GM19238 (cell line): ENCODE data around the gene RNF187.

Source experiments
- DNase-seq: peaks from one replicate; pipeline ENCODE4 v3.0.0; 2011; ENCODE audit warnings: low spot score; ENCODE audit not compliant: insufficient read length

RNF187 gene

DNA sequence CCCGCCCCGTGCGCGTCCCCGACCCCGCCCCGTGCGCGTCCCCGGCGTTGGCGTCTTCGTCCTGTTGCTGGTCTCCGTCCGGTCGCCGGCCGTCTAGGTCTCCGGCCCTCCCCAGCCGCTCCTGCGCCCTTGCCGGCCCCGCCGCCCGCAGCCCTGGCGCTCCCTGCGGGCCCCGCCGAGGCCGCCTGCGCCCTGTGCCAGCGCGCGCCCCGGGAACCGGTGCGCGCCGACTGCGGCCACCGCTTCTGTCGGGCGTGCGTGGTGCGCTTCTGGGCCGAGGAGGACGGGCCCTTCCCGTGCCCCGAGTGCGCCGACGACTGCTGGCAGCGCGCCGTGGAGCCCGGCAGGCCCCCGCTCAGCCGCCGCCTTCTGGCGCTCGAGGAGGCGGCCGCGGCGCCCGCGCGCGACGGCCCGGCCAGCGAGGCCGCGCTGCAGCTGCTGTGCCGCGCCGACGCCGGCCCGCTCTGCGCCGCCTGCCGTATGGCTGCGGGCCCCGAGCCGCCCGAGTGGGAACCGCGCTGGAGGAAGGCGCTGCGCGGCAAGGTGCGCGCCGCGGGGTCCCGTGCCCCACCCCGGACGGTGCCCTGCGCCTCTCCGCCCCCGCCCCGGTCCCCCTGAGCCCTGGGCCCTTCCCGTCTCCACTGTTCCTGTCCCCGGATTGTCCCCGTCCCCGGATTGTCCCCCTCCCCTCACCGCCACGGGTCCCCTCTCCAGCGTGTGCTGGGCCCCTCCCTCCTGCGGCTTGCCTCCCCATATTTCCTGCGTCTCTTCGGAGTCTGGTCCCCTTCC, at the start of gene RNF187:
Gene RNF187, plus strand, starts transcription at position 47 of the 789 bp plus-strand sequence.
- peak; percentile 88 for DNase-seq

DNA sequence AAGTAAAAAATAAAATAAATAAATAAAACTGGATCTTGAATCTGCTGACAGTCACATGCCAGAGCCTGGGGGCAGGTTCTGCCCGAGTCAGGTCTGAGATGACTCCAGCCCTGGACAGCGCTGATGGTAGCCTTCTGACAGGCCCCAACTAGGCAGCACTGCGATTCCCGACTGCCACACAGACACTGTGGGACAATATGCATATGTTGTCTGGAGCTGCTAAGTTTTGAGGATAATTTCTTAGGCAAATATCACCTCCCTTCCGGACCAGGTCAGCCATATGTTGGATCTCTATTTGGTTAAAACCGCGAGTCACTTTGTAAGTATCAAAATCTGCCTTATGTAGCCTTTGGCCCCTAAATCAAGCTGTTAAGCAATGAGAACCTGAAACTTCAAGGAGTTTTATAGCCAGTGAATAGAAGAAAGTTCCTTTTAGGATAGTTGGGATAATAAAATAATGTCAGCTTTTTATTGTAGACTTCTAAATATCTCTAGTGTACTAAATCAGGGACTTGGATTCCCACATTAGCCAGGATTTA, 49.7 kb upstream of the RNF187 start:
- DNase-seq: no peak

DNA sequence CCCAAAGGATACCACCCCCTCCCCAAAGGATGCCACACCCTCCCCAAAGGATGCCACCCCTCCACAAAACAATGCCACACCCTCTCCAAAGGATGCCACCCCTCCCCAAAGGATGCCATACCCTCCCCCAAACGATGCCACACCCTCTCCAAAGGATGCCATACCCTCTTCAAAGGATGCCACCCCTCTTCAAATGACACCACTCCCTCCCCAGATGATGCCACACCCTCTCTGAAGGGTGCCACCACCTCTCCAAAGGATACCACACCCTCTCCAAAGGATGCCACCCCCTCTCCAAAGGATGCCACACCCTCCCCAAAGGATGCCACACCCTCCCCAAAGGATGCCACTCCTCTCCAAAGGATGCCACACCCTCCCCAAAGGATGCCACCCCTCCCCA, 48.9 kb upstream of the RNF187 start:
- no peak for DNase-seq

DNA sequence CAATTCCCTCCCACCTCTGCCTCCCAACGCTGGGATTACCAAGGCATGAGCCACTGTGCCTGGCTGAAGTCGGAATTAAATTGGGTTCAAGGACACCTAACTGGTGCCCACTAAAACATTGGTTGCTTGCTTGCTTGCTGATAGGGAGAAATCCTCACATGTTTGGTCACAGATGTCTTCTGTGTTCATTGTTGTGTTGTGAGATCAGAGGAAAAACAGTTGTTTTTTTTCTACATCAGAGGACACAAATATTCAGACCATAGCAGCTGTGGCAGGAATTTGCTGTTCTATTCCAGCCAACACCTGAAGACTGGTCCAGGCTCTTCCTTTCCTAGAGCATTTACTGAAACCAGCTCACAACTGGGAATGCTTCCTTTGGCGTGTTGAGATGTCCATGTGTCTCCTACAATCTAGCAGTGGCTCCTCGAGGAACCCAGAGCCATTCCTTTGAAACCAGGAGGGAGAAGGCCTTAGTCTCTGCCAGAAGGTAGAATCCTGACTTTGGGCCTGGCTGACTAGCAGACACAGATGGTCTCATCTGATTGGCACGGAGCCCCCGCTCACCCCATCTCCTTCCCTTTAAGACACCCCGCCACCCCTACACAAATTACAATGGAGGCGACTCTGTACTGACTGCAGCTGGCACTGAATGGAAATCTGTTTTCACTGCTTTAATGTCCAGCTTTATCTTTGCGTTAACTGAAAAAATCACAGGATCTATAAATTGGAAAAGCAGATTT, 46.3 kb upstream of the RNF187 start:
- DNase-seq: no peak

DNA sequence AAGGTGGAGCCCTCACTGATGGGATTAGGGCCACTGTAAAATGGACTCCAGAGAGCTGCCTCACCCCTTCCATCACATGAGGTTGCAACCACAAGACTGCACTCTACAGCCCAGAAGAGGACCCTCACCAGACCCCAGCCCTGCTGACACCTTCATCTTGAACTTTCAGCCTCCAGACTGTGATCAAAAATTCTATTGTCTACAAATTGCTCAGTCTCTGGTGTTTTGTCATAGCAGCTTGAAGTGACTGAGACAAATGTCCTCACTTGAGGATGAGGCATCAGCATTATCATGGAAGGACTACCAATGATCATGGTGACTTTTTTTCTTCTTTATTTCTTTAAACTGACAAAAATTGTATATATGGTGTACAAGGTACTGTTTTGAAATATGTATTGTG, 43.8 kb upstream of the RNF187 start:
- DNase-seq: no peak

DNA sequence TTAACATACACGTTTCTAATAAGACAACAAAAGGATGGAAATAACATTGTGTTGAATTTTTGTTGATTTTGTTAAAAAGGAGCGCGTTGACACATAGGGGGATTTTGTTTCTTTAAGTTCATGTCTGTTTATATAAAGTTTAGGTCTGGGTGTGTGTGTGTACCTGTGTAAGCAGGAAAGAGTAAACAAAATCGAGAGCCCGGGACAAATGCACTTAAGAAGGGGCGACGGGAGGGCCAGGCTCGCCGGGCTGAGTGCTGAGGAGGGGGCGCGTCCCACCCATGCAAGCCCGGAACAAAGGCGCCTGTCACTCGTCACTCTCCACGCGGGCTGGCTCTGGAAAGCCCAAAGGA, 41.7 kb upstream of the RNF187 start:
- no peak for DNase-seq

DNA sequence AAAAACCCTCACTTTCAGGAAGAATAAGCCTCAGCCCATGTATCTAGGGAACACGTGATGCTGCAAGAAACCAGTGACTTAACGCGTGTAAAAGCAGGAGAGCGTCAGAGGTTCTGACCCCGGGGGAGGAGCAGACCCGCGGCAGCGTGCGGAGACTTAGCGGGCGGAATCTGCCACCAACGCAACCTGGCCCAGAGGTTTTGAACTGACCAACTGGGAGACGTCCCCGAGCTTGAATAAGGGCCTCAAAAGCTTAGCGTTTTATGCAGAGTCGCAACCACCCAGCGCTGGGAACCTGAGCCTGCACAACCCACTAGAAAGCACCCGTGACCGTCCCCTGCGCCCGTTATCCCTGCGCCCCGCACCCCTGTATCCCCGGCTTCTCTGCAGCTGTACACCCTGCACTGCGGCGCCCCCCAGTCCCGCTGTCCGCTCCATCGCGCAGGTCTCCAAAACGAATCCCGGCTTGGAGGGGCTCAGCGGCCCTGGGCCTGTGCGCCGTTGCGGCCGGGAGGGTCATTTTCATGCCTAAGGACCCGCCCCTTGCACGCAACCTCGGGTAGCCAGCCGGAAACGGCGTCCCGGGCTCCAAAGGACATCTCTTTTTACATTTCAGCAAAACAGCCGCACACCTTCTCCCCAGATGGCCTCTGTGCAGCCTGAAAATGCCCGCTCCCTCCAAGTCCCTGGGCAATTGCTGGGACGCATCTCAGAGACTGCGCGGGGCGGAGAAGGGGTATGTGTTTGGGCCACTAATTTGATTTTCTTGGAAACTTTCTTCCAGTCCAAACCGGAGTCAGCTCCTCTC, 41.1 kb upstream of the RNF187 start:
- DNase-seq: peak; percentile 25

DNA sequence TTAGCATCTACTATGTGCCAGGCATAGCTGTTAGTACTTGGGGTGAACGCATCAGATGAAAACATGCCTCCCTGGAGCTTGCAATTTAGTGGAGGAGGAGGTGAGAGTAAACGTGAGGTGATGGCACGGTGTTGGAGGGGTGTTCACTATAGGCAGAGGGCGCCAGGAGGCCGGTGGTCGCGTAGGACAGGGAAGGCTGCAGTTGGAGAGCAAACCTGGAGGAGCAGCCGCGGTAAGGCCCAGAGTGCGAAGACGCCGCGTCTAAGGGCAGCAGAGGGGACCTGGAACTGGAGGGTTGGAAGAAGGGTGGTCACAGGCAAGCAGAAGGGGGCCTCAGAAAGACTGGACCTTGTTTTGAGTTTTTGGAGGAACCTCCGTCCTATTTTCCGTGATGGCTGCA, 40.3 kb upstream of the RNF187 start:
- DNase-seq: no peak

DNA sequence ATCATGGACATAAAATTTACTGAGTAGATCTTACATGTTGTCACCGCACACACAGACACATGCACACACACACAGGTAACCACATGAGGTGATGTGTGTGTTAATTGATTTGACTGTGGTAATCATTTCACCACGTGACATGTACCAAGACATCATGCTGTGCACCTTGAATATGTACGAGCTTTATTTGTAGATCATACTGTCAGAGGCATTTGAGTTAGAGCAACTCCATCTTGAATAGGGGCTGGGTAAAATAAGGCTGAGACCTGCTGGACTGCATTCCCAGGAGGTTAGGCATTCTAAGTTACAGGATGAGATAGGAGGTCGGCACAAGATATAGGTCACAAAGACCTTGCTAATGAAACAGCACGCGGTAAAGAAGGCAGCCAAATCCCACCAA, 38.8 kb upstream of the RNF187 start:
- DNase-seq: no peak

DNA sequence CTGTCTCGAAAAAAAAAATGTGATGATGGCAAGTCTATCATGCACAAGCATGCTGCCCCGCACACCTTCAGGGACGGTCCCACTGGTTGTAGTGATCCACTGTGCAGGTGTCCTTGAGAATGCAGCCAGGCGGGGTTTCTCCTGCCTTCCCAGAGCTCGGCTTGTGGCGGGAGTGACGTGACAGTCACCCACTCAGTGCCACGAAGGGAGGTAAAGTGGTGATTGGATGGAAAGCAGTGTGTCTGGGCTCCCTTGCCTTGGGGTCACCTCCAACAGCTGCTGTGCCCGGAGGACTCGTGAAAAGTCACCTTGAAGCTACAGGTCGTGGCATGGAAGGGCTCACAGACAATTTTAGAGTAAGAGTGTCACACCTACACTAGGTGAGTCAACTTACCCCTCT, 37.0 kb upstream of the RNF187 start:
- no peak for DNase-seq

DNA sequence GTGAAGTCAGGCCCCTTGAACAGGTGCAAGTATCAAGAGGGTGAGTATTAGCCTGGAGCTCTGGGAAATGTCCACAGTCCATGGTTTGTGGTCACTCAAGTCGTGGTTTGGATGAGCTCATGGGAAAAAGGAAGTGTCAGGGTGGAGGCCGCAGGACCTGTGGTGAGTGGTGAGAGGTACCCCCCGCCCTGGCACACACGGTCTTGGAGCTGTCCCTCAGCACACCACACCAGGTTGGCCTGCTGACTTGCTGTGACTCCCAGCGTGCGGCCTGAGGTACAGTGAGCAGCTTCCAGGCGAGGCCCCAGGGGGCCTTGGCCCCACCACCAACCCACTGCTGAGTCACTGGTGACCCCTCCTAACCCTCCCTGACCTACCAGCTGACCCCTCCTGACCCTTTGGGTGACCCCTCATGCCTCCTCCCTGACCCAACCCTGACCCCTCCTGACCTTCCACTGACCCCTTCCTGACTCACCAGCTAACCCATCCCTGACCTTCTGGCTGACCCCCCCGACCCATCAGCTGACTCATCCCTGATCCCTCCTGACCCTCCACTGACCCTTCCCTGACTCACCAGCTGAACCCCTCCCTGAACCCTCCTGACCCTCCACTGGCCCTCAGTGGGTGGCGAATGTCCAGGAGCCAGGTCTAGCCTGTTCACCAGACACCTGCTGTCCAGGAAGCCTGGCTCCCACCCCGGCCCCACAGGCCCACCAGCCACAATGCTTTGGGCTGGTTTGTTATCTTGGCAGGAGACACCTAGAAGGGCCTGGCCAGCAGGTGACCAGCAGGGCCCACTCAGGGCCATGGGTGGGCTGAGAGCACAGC, 34.8 kb upstream of the RNF187 start:
- DNase-seq: no peak

DNA sequence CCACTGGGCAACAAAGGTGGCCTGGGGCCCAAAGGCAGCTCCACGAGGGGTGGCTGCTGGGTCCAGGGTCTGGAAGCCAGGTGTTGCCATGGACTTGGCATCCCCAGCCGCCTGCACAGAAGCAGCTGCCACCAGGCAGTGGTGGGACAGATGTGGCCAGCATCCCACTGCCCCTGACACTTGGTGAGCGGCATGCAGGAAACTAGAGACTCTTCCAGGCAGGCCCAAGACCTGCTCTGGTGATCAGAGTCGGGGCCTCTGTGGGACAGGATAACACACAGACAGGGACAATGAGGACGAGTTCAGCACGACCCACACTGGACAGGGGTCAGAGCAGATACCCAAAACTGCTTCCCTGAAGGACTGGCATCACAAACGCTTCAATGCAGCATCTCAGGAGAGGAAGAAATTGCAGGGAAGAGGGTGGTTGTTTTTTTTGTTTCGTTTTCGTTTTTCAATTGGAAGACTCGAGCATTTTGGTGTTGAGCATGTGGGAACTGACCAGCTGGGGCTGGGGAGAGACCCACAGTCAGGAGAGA, 34.1 kb upstream of the RNF187 start:
- DNase-seq: no peak

DNA sequence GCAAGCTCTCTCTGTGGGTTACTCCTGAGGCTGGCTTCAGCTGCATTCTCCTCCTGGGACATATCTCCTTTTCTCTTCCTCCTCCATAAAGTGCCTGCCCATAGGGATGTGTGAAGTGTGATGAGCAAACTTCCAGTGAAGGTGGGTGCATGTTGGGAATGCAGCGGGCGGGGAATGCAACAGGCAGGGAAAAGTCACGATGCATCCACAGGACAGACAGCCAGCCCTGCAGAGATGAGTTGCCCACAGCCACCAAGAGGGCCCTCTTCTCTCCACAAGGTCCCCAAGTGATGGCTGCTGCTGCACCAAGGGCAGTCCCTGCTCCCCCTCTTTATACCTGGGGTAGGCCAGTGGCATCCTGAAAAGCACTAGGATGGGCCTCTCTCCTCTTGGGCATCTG, 33.6 kb upstream of the RNF187 start:
- no peak for DNase-seq

DNA sequence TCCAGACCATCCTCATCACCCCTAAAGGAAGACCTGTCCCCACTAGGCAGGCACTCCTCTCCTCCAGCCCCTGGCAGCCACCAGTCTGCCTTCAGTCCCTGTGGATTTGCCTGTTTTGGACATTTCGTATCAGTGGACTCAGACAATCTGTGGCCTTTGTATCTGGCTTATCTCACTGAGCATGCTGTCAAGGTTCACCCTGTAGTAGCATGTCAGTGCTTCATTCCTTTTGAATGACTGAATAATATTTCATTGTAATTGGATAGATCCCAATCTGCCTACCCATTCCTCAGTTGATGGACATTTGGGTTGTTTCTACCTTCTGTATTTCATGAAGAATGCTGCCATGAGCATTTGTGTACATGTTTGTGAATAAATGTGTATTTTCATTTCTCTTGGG, 32.9 kb upstream of the RNF187 start:
- no peak for DNase-seq

DNA sequence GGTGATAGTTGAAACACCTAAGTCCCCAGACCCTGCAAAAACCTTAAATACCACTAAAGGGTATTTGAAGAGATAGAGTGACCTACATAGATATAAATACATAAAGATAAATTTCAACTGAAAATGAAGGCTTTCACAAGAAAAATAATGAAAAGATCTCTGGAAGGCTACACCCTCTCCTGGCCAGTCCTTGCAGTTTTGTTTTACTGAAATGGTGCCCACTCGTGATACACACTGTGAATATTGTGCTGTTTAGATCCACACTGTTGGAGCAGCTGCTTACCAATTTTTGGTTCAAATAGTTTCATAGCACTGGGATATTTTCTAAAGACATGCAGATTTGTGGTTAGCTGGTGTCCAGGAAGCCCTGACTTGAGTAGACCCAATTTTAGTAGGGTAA, 31.5 kb upstream of the RNF187 start:
- DNase-seq: no peak

DNA sequence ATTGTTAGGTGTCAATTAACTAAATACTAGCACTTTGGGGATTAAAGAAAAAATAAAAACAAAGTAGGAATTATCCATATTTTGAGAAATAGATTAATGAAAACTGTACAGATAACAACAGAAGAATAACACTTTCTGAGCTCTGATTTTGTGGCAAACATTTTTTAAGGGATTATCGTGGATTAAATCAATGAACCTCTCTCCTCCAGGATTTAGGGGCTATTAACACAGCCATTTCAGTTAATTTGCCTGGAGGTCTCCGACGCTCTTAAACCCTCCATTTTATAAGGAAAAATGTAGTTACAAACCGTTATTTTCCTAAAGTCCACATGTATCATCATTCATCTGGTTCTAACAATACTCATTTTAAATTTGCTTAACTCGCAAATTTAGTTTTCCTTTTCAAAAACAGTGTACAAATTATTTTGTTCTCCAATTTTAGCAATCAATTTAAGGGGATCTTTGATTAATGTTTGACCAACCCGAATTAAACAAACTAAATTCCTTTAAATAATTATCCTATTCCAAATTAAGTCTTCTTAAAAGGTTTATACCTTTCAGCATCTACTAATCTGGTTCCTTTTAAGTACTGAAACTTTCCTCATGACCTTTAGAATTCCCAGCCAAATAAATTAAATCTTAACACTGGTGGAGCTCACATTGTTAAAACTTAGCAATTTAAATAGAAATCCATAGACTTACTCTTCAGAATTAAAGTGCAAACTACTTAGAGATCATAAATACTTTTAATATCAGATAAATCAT, 30.7 kb upstream of the RNF187 start:
- no peak for DNase-seq

DNA sequence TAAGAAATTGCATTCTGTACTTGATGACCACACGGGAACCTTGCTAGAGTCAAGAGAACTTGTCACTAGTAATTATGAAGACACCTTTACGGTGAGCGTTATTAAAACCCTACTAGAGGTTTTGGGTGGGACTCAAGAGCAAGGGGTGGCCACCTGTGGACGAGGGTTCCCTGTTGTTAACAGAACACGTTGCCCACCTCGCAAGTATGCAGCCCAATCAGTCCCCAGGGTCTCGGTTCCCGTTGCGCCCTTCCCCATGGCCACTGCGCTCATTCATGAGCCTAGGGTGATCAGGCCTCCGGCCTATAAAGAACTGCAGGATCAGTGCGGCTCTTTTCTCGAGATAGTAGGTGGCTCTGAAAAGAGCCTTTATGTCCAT, 30.2 kb upstream of the RNF187 start:
- DNase-seq: no peak

DNA sequence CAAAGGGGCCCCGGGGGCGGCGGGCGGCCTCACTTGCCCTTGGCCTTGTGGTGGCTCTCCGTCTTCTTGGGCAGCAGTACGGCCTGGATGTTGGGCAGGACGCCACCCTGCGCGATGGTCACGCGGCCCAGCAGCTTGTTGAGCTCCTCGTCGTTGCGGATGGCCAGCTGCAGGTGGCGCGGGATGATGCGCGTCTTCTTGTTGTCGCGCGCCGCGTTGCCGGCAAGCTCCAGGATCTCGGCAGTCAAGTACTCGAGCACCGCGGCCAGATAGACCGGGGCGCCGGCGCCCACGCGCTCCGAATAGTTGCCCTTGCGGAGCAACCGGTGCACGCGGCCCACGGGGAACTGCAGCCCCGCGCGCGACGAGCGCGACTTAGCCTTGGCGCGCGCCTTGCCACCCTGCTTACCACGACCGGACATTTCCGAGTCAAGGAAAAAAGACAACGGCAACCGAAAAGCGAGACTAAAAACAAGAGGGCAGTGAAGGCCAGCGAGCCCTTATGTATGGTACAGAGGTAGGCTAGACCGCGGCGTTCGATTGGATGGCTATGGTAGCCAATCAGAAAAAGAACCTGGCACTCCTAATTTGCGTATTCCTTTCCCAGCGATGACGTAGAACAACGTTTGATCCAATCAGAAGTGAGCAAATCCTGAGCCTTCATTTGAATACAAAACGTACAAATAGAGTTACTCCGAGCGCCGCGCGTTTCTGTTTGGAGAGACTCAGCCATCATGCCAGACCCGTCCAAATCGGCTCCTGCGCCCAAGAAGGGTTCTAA, 29.6 kb upstream of the RNF187 start:
- DNase-seq: peak; percentile 52
